ENCODE results near the gene AMOTL2.

- TF ChIP-seq POLR2AphosphoS5 (IDR thresholded peaks at IDR 0.05; ENCODE audit: low read depth, low read length): no peak
- no peak for TF ChIP-seq POLR2A (IDR thresholded peaks at IDR 0.05; ENCODE audit: low read depth, low read length)
Measured at GRCh38 chr3:134326126-134326525, 48.1 kb downstream of the AMOTL2 start.
